A673 (cell line): ENCODE measurements around the gene TOMT. TPM values are rescaled to one million over a fixed set of nuclear protein-coding genes. Genes with fewer than 3 reads are reported as not detected.

Source experiments
- BruUV-seq: library from RNA; stranded (reverse); fragments of 400-500 nt; replicated peaks from 2 replicates; lab custom pipeline; 2021; lab: Mats Ljungman, UMichigan
- CTCF ChIA-PET: fragments of 300-600 bp; sonication (Branson Sonifier 250); formaldehyde crosslinking; loops from one replicate; lab custom pipeline; 2022; ENCODE audit warnings: antibody characterized with exemption; lab: Charles Lee
- POLR2A ChIA-PET: fragments of 300-600 bp; sonication (Branson Sonifier 250); formaldehyde crosslinking; loops from one replicate; lab custom pipeline; 2022; ENCODE audit warnings: antibody characterized with exemption; ENCODE audit not compliant: low non-redundant PET; lab: Charles Lee
- DNase-seq: peaks from one replicate; pipeline ENCODE4 v3.0.0-alpha.2; 2015; ENCODE audit warnings: low spot score
- H3K27ac ChIP-seq: fragments of 200-600 bp; sonication (generic); 2 replicates; pipeline ENCODE4 v1.5.1; 2016; ENCODE audit warnings: mixed run types, low read depth, mild to moderate bottlenecking, mixed read lengths, antibody characterized with exemption, low read length; ENCODE audit not compliant: poor library complexity, severe bottlenecking
- H3K27me3 ChIP-seq: fragments of 200-600 bp; sonication (generic); replicated peaks from 2 replicates; pipeline ENCODE4 v1.6.1; 2017; ENCODE audit warnings: mixed run types, low read depth, mild to moderate bottlenecking, mixed read lengths, antibody characterized with exemption, low read length; ENCODE audit not compliant: insufficient read depth, poor library complexity
- H3K36me3 ChIP-seq: fragments of 200-600 bp; sonication (generic); 2 replicates; pipeline ENCODE4 v1.6.1; 2016; ENCODE audit warnings: mixed run types, mild to moderate bottlenecking, mixed read lengths, antibody characterized with exemption, low read length; ENCODE audit not compliant: insufficient read depth, poor library complexity, severe bottlenecking
- H3K4me1 ChIP-seq: fragments of 200-600 bp; sonication (generic); 2 replicates; pipeline ENCODE4 v1.6.1; 2017; ENCODE audit warnings: mixed run types, mild to moderate bottlenecking, mixed read lengths, antibody characterized with exemption, low read length; ENCODE audit not compliant: insufficient read depth, poor library complexity, severe bottlenecking
- H3K4me3 ChIP-seq: fragments of 200-600 bp; sonication (generic); 2 replicates; pipeline ENCODE4 v1.5.1; 2016; ENCODE audit warnings: low read depth, mixed run types, mild to moderate bottlenecking, mixed read lengths, low read length; ENCODE audit not compliant: poor library complexity, severe bottlenecking
- H3K9me3 ChIP-seq: fragments of 200-600 bp; sonication (generic); 2 replicates; pipeline ENCODE4 v1.6.1; 2016; ENCODE audit warnings: mixed run types, low read depth, mild to moderate bottlenecking, mixed read lengths, antibody characterized with exemption, low read length; ENCODE audit not compliant: poor library complexity, severe bottlenecking
- EZH2 ChIP-seq: fragments of 200-600 bp; sonication (generic); IDR thresholded peaks from 2 replicates; pipeline ENCODE4 v1.6.1; 2017; ENCODE audit warnings: borderline replicate concordance, low read depth, mild to moderate bottlenecking, mixed read lengths, antibody characterized with exemption, low read length; ENCODE audit not compliant: poor library complexity, severe bottlenecking
- intact Hi-C: fragments of 100-400 bp; cut with micrococcal nuclease; formaldehyde crosslinking; loops from one replicate; pipeline ENCODE4 v1.10.0; 2022; ENCODE audit not compliant: unreplicated experiment
- microRNA-seq: library from miRNA; unstranded; fragments of <30 nt; microRNA quantifications from one replicate; pipeline ENCODE4 v1.2.0, GENCODE V29; 2021
- total RNA-seq: library from RNA; stranded (reverse); gene quantifications from 2 replicates; pipeline ENCODE4 v1.2.3, GENCODE V29; 2021
- TF ChIP-seq, protein P1 (sequence below): fragments of 300-800, 200-600 bp; sonication (generic); conservative IDR thresholded peaks from 2 replicates; pipeline ENCODE4 v1.5.1; 2017; ENCODE audit warnings: low read depth, mild to moderate bottlenecking, antibody characterized with exemption, low read length, moderate library complexity, mixed read lengths

The TOMT gene
- total RNA-seq, 1 experiment from 2014 or later, result not detected

GRCh38 chr11:72154816-72155215 lies 49.1 kb downstream of the TOMT start:
- CTCF ChIA-PET, result no interaction called here
- DNase-seq, result no peak
- H3K27ac ChIP-seq, result no peak overlapping the region
- peaks cover 4% of the 10 kb centered on the region for H3K4me1 ChIP-seq
- POLR2A ChIA-PET, result no interaction called here
- intact Hi-C loops, result no loop called here
- H3K9me3 ChIP-seq, result no peaks in the 10 kb centered on the region
- H3K4me3 ChIP-seq, result no peak overlapping the region
- no TSS peak for BruUV-seq
- TF ChIP-seq, protein P1, sequence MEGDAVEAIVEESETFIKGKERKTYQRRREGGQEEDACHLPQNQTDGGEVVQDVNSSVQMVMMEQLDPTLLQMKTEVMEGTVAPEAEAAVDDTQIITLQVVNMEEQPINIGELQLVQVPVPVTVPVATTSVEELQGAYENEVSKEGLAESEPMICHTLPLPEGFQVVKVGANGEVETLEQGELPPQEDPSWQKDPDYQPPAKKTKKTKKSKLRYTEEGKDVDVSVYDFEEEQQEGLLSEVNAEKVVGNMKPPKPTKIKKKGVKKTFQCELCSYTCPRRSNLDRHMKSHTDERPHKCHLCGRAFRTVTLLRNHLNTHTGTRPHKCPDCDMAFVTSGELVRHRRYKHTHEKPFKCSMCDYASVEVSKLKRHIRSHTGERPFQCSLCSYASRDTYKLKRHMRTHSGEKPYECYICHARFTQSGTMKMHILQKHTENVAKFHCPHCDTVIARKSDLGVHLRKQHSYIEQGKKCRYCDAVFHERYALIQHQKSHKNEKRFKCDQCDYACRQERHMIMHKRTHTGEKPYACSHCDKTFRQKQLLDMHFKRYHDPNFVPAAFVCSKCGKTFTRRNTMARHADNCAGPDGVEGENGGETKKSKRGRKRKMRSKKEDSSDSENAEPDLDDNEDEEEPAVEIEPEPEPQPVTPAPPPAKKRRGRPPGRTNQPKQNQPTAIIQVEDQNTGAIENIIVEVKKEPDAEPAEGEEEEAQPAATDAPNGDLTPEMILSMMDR, result no peak
- TF ChIP-seq EZH2, result no peak
- no peaks in the 10 kb centered on the region for H3K36me3 ChIP-seq
- no peaks in the 10 kb centered on the region for H3K27me3 ChIP-seq

- intact Hi-C loops, result no loop called here
- no peak overlapping the region for H3K27ac ChIP-seq
- no peaks in the 10 kb centered on the region for H3K9me3 ChIP-seq
- POLR2A ChIA-PET, result no interaction called here
- no peak for DNase-seq
- H3K4me3 ChIP-seq, result no peak overlapping the region
- CTCF ChIA-PET, result no interaction called here
- TF ChIP-seq, protein P1, result no peak
- TF ChIP-seq EZH2, result no peak
- no TSS peak for BruUV-seq
- no peaks in the 10 kb centered on the region for H3K36me3 ChIP-seq
- H3K27me3 ChIP-seq, result no peaks in the 10 kb centered on the region
- peaks cover 4% of the 10 kb centered on the region for H3K4me1 ChIP-seq
Measured at GRCh38 chr11:72155751-72156150, 50.0 kb downstream of the TOMT start.

- TF ChIP-seq EZH2, result no peak
- TF ChIP-seq, protein P1, result no peak
- DNase-seq, result no peak
- H3K27ac ChIP-seq, result no peak overlapping the region
- H3K4me3 ChIP-seq, result no peak overlapping the region
- peaks cover 4% of the 10 kb centered on the region for H3K4me1 ChIP-seq
- no peaks in the 10 kb centered on the region for H3K27me3 ChIP-seq
- POLR2A ChIA-PET, result no interaction called here
- H3K36me3 ChIP-seq, result no peaks in the 10 kb centered on the region
- intact Hi-C loops, result no loop called here
- no peaks in the 10 kb centered on the region for H3K9me3 ChIP-seq
- no TSS peak for BruUV-seq
- CTCF ChIA-PET, result no interaction called here
Measured at GRCh38 chr11:72157131-72157530, 51.4 kb downstream of the TOMT start.

Small RNA genes within 50 kb of the gene (microRNA-seq; reads per million reads assigned to microRNA genes)
- gene MIR3165, result 2.4 reads per million

Other genes starting within 250 kb of the TOMT start
- gene DEFB131B, start 227.5 kb upstream of the TOMT start, total RNA-seq, result not detected in 2 replicates
- 15.8 and 16.8 TPM in 2 replicates for gene XNDC1N, start 177.3 kb upstream of the TOMT start, total RNA-seq
- gene RNF121, start 176.9 kb upstream of the TOMT start, total RNA-seq, result 54.9 and 59.1 TPM in 2 replicates
- gene IL18BP, start 107.0 kb upstream of the TOMT start, total RNA-seq, result 10.6 and 12.2 TPM in 2 replicates
- gene NUMA1, start 25.4 kb upstream of the TOMT start, total RNA-seq, result 216 and 231 TPM in 2 replicates
- gene LRRC51, start 25.1 kb upstream of the TOMT start, total RNA-seq, result 13.9 and 16.7 TPM in 2 replicates
- gene LAMTOR1, start 2.6 kb upstream of the TOMT start, total RNA-seq, result 90.9 and 101 TPM in 2 replicates
- 57.2 and 58.9 TPM in 2 replicates for gene ANAPC15, start 6.8 kb downstream of the TOMT start, total RNA-seq
- gene FOLR3, start 29.8 kb downstream of the TOMT start, total RNA-seq, result not detected in 2 replicates
- not detected in 2 replicates for gene FOLR1, start 86.2 kb downstream of the TOMT start, total RNA-seq
- not detected in 2 replicates for gene FOLR2, start 110.9 kb downstream of the TOMT start, total RNA-seq
- gene INPPL1, start 118.8 kb downstream of the TOMT start, total RNA-seq, result 104 and 141 TPM in 2 replicates
- gene PHOX2A, start 138.3 kb downstream of the TOMT start, total RNA-seq, result not detected in 2 replicates